H1 (cell line): ENCODE measurements around the gene PRKN. TPM values are rescaled to one million over a fixed set of nuclear protein-coding genes. Genes with fewer than 3 reads are reported as not detected.

Source experiments
- SP2 ChIP-seq: IDR thresholded peaks from 2 replicates; pipeline ENCODE4 v1.6.1; 2012; ENCODE audit warnings: mild to moderate bottlenecking, low read length, inconsistent platforms
- polyA plus RNA-seq, 7 experiments: library from polyadenylated mRNA; depleted of rRNA in 3 of 7; stranded (reverse) in 5 of 7; unstranded in 2 of 7; fragments of >200 nt in 5 of 7; fragments of 200-250 nt in 2 of 7; gene quantifications; 1 replicate in 5 of 7; 2 replicates in 1 of 7; 4 replicates in 1 of 7; pipeline versions ENCODE4 v1.2.1 to v1.2.3, GENCODE V29; 2011 to 2013; ENCODE audit warnings: missing spikeins in 2 of 7, mixed read lengths in 2 of 7
- total RNA-seq: library from RNA; stranded (reverse); fragmentation: NEBNext Ultra II Directional; extraction: Animal tissue kit (Norgen Biotek cat#: 25700); gene quantifications from 2 replicates; pipeline ENCODE4 v1.2.1, GENCODE V29; 2021

Gene PRKN
- total and polyA plus RNA-seq, 2 of the 8 experiments (the other 6 are each of a cell fraction or from before 2014, with no cell fraction given), result 0.13 to 0.29 TPM

GRCh38 chr6:162373192-162373591, 354.4 kb downstream of the PRKN start (continued):
- no peak for TF ChIP-seq SP2
- TF ChIP-seq, all 59 proteins: peak for 0
